ENCODE results near the gene CDH12. TPM values are rescaled to one million over a fixed set of nuclear protein-coding genes. Genes with fewer than 3 reads are reported as not detected.

CDH12 gene
- total RNA-seq, 1 experiment from 2014 or later: not detected

GRCh38 chr5:22780756-22781155, 72.4 kb downstream of the CDH12 start:
- H3K23ac ChIP-seq (ENCODE audit: insufficient read length, low read depth, low read length): no peak overlapping the region
- no peak overlapping the region for H2BK5ac ChIP-seq (ENCODE audit: insufficient read length, low read length)
- no peak overlapping the region for H2BK20ac ChIP-seq (ENCODE audit: low read depth, low read length, poor library complexity, severe bottlenecking)
- H3K9ac ChIP-seq (ENCODE audit: extremely low read depth, insufficient read length, low read length): no peak overlapping the region
- H3K27me3 ChIP-seq (ENCODE audit: insufficient read depth, low read length): no peaks in the 10 kb centered on the region
- H4K5ac ChIP-seq (ENCODE audit: insufficient read length, low read depth, low read length): no peak overlapping the region
- Mint-ChIP-seq H3K36me3 (ENCODE audit: insufficient read depth in 1 of 3, low read depth in 3 of 3) (no peaks in the 10 kb centered on the region), H3K4me1 (no peaks in the 10 kb centered on the region), H3K27me3 (ENCODE audit: low read depth) (no peaks in the 10 kb centered on the region), H3K4me3 (no peak overlapping the region), H3K27ac (no peak overlapping the region), H3K9me3 (0 out of 5 replicates have a peak, but pooled peaks cover 0 to under 1% of the 10 kb centered on the region in 2 experiments)
- H2BK120ac ChIP-seq (ENCODE audit: low read depth, low read length, poor library complexity, severe bottlenecking): no peak overlapping the region
- no peaks in the 10 kb centered on the region for H3K79me2 ChIP-seq (ENCODE audit: insufficient read depth, low read length)
- H3K4me2 ChIP-seq (ENCODE audit: insufficient read depth, insufficient read length, low read length): no peak overlapping the region
- H3K23me2 ChIP-seq (ENCODE audit: insufficient read length, low read depth, low read length, poor library complexity, severe bottlenecking): no peaks in the 10 kb centered on the region
- no peak overlapping the region for H4K8ac ChIP-seq (replicated peaks; ENCODE audit: insufficient read length, low read depth, low read length)
- no peak overlapping the region for H3K56ac ChIP-seq (ENCODE audit: insufficient read length, low read depth, low read length)
- no peak for TF ChIP-seq CTCF (conservative IDR thresholded peaks at IDR 0.05)
- DNase-seq: no peak
- no peak overlapping the region for H3K14ac ChIP-seq (ENCODE audit: insufficient read depth, low read length)
- H2AFZ ChIP-seq (ENCODE audit: low read length): no peak overlapping the region
- H3K9me3 ChIP-seq (ENCODE audit: control insufficient read depth, low read depth, low read length): no peaks in the 10 kb centered on the region
- H2BK15ac ChIP-seq (ENCODE audit: low read depth, low read length): no peak overlapping the region
- H3K18ac ChIP-seq (ENCODE audit: insufficient read length, low read depth, low read length): no peak overlapping the region
- no peak overlapping the region for H3K27ac ChIP-seq (ENCODE audit: insufficient read length, low read depth, low read length)
- no peak overlapping the region for H2BK12ac ChIP-seq (ENCODE audit: insufficient read length, low read depth, low read length)
- no peaks in the 10 kb centered on the region for H3K79me1 ChIP-seq (ENCODE audit: insufficient read depth, low read depth, low read length, poor library complexity, severe bottlenecking)
- no peaks in the 10 kb centered on the region for H3K4me1 ChIP-seq (ENCODE audit: insufficient read depth, low read length)
- no peak overlapping the region for H2AK5ac ChIP-seq (ENCODE audit: insufficient read length, low read length)
- H3K4ac ChIP-seq (ENCODE audit: low read depth, low read length): no peak overlapping the region
- H4K91ac ChIP-seq (ENCODE audit: insufficient read length, low read depth, low read length): no peak overlapping the region
- no peak overlapping the region for H3T11ph ChIP-seq (ENCODE audit: low read length)
- H4K20me1 ChIP-seq (ENCODE audit: control insufficient read depth, insufficient read depth, insufficient read length): no peaks in the 10 kb centered on the region
